IMR-90 (cell line): ENCODE measurements around the gene CFAP52. TPM values are rescaled to one million over a fixed set of nuclear protein-coding genes. Genes with fewer than 3 reads are reported as not detected.

Source experiments
- ATAC-seq: fragments of 200-7000 bp; cut with Tn5 transposase; 2 replicates; pipeline ENCODE4 v1.9.1; 2020; ENCODE audit warnings: low read depth, mild to moderate bottlenecking, moderate library complexity
- BruUV-seq: library from RNA; stranded (reverse); fragments of 400-500 nt; replicated peaks from 2 replicates; lab custom pipeline; 2021; lab: Mats Ljungman, UMichigan
- CTCF ChIA-PET: fragments of 300-600 bp; formaldehyde crosslinking; extraction: SDS; loops from one replicate; lab custom pipeline; 2021; ENCODE audit warnings: antibody characterized with exemption; lab: Yijun Ruan, JAX
- POLR2A ChIA-PET: fragments of 300-600 bp; sonication (Branson Sonifier 250); formaldehyde crosslinking; loops from one replicate; lab custom pipeline; 2022; ENCODE audit warnings: antibody characterized with exemption; ENCODE audit not compliant: unreplicated experiment; lab: Charles Lee
- DNase-seq: peaks from one replicate; pipeline ENCODE4 v3.0.0; 2013
- H2AFZ ChIP-seq: replicated peaks from 2 replicates; pipeline ENCODE3; 2013; ENCODE audit warnings: low read length, mild to moderate bottlenecking; ENCODE audit not compliant: poor library complexity
- H2AK5ac ChIP-seq: 2 replicates; pipeline ENCODE4 v1.6.1; 2013; ENCODE audit warnings: low read depth, low read length, inconsistent platforms
- H2AK9ac ChIP-seq: replicated peaks from 2 replicates; pipeline ENCODE3; 2013; ENCODE audit warnings: mild to moderate bottlenecking, low read depth, low read length, moderate library complexity; ENCODE audit not compliant: poor library complexity
- H2BK120ac ChIP-seq: 2 replicates; pipeline ENCODE4 v1.6.1; 2013; ENCODE audit warnings: low read depth, low read length, inconsistent platforms
- H2BK15ac ChIP-seq: 3 replicates; pipeline ENCODE4 v1.6.1; 2013; ENCODE audit warnings: low read depth, low read length, inconsistent platforms
- H2BK20ac ChIP-seq: 2 replicates; pipeline ENCODE4 v1.6.1; 2013; ENCODE audit warnings: low read depth, mild to moderate bottlenecking, inconsistent platforms, low read length, moderate library complexity
- H2BK5ac ChIP-seq: 2 replicates; pipeline ENCODE4 v1.6.1; 2013; ENCODE audit warnings: mild to moderate bottlenecking, low read depth, low read length, inconsistent platforms; ENCODE audit not compliant: poor library complexity, severe bottlenecking
- H3K14ac ChIP-seq: replicated peaks from 2 replicates; pipeline ENCODE4 v1.6.1; 2013; ENCODE audit warnings: low read depth, low read length, inconsistent platforms
- H3K18ac ChIP-seq: 2 replicates; pipeline ENCODE4 v1.6.1; 2013; ENCODE audit warnings: low read depth, low read length, control low read depth
- H3K23ac ChIP-seq: 2 replicates; pipeline ENCODE4 v1.6.1; 2013; ENCODE audit warnings: low read depth, low read length, inconsistent platforms
- H3K27ac ChIP-seq: 2 replicates; pipeline ENCODE4 v1.5.1; 2013; ENCODE audit warnings: mild to moderate bottlenecking, control low read depth, low read length; ENCODE audit not compliant: insufficient read depth
- H3K27me3 ChIP-seq: 2 replicates; pipeline ENCODE4 v1.6.1; 2013; ENCODE audit warnings: low read length; ENCODE audit not compliant: control insufficient read depth, insufficient read depth
- H3K36me3 ChIP-seq: 2 replicates; pipeline ENCODE4 v1.6.1; 2013; ENCODE audit warnings: low read length, mixed read lengths; ENCODE audit not compliant: control insufficient read depth, insufficient read depth
- H3K4ac ChIP-seq: 2 replicates; pipeline ENCODE4 v1.6.1; 2013; ENCODE audit warnings: low read depth, low read length, inconsistent platforms
- H3K4me1 ChIP-seq: 2 replicates; pipeline ENCODE4 v1.6.1; 2013; ENCODE audit warnings: low read length, mixed read lengths; ENCODE audit not compliant: control insufficient read depth, insufficient read depth
- H3K4me2 ChIP-seq: 2 replicates; pipeline ENCODE4 v1.6.1; 2013; ENCODE audit warnings: low read depth, mild to moderate bottlenecking, control low read depth, low read length, moderate library complexity
- H3K4me3 ChIP-seq: 2 replicates; pipeline ENCODE4 v1.5.1; 2013; ENCODE audit warnings: low read depth, mild to moderate bottlenecking, control low read depth, low read length, moderate library complexity; ENCODE audit not compliant: insufficient read depth
- H3K56ac ChIP-seq: 2 replicates; pipeline ENCODE4 v1.6.1; 2013; ENCODE audit warnings: low read length, inconsistent platforms; ENCODE audit not compliant: insufficient read depth; ENCODE audit errors: extremely low read depth
- H3K79me1 ChIP-seq, 2 experiments: 2 replicates each; pipeline ENCODE4 v1.6.1; 2013; ENCODE audit warnings: low read length in 2 of 2, inconsistent platforms in 1 of 2, low read depth in 1 of 2
- H3K9ac ChIP-seq: 2 replicates; pipeline ENCODE4 v1.6.1; 2013; ENCODE audit warnings: low read depth, low read length, control low read depth
- H3K9me1 ChIP-seq: 2 replicates; pipeline ENCODE4 v1.6.1; 2013; ENCODE audit warnings: low read length, inconsistent platforms; ENCODE audit not compliant: insufficient read depth
- H3K9me3 ChIP-seq: 2 replicates; pipeline ENCODE4 v1.6.1; 2013; ENCODE audit warnings: low read length; ENCODE audit not compliant: control insufficient read depth, insufficient read depth
- H4K20me1 ChIP-seq: 2 replicates; pipeline ENCODE4 v1.6.1; 2013; ENCODE audit warnings: low read length, inconsistent platforms; ENCODE audit not compliant: insufficient read depth
- H4K5ac ChIP-seq: 2 replicates; pipeline ENCODE4 v1.6.1; 2013; ENCODE audit warnings: mild to moderate bottlenecking, low read depth, low read length, control low read depth
- H4K8ac ChIP-seq, 2 experiments: 2 replicates each; pipeline ENCODE4 v1.6.1; 2013; ENCODE audit warnings: low read depth in 2 of 2, low read length in 2 of 2, control low read depth in 1 of 2, inconsistent platforms in 1 of 2
- H4K91ac ChIP-seq: 2 replicates; pipeline ENCODE4 v1.6.1; 2013; ENCODE audit warnings: low read depth, low read length, inconsistent platforms; ENCODE audit not compliant: insufficient read depth
- BHLHE40 ChIP-seq: fragments of 150-350 bp; IDR thresholded peaks from 2 replicates; pipeline ENCODE4 v1.6.1; 2016; ENCODE audit warnings: mild to moderate bottlenecking, low read depth, low read length
- CHD1 ChIP-seq: IDR thresholded peaks from 2 replicates; pipeline ENCODE4 v1.6.1; 2012; ENCODE audit warnings: low read depth, low read length, improper control_type of control experiment
- FOS ChIP-seq: fragments of 150-350 bp; IDR thresholded peaks from 2 replicates; pipeline ENCODE4 v1.6.1; 2016; ENCODE audit warnings: low read depth, low read length
- MAFK ChIP-seq: IDR thresholded peaks from 2 replicates; pipeline ENCODE4 v1.6.1; 2012; ENCODE audit warnings: low read depth, low read length, improper control_type of control experiment
- MAZ ChIP-seq: IDR thresholded peaks from 2 replicates; pipeline ENCODE4 v1.6.1; 2012; ENCODE audit warnings: low read depth, mild to moderate bottlenecking, low read length, improper control_type of control experiment, moderate library complexity, borderline replicate concordance
- MXI1 ChIP-seq: IDR thresholded peaks from 2 replicates; pipeline ENCODE4 v1.6.1; 2012; ENCODE audit warnings: low read depth, mild to moderate bottlenecking, low read length, moderate library complexity, borderline replicate concordance
- NFE2L2 ChIP-seq: fragments of 150-350 bp; IDR thresholded peaks from 2 replicates; pipeline ENCODE4 v1.6.1; 2016; ENCODE audit warnings: low read depth, mild to moderate bottlenecking, low read length
- POLR2A ChIP-seq: IDR thresholded peaks from 2 replicates; pipeline ENCODE4 v1.6.1; 2012; ENCODE audit warnings: mild to moderate bottlenecking, low read depth, low read length
- RAD21 ChIP-seq: IDR thresholded peaks from 2 replicates; pipeline ENCODE4 v1.6.1; 2012; ENCODE audit warnings: low read length, improper control_type of control experiment
- RCOR1 ChIP-seq: IDR thresholded peaks from 2 replicates; pipeline ENCODE4 v1.6.1; 2012; ENCODE audit warnings: mild to moderate bottlenecking, low read length, improper control_type of control experiment; ENCODE audit not compliant: insufficient replicate concordance
- RFX5 ChIP-seq: IDR thresholded peaks from 2 replicates; pipeline ENCODE4 v1.8.0; 2012; ENCODE audit warnings: low read depth, mild to moderate bottlenecking, low read length, moderate library complexity
- SMC3 ChIP-seq: fragments of 150-350 bp; IDR thresholded peaks from 2 replicates; pipeline ENCODE4 v1.6.1; 2016; ENCODE audit warnings: low read depth, mild to moderate bottlenecking, antibody characterized with exemption, low read length, moderate library complexity
- WGBS, 2 experiments: methylation state at CpG; one replicate each; pipeline versions ENCODE4 v1.1.5 to v1.1.7; 2013; ENCODE audit warnings: missing lambda C conversion rate in 2 of 2; ENCODE audit not compliant: insufficient read length in 1 of 2; ENCODE audit errors: extremely low coverage in 2 of 2; 5-methylcytosine and 5-hydroxymethylcytosine counted together
- dilution Hi-C: fragments of 300-500 bp; cut with HindIII; formaldehyde crosslinking; loops from one replicate; pipeline ENCODE4 v1.14.3; 2018; ENCODE audit warnings: low sequenced_read_pairs; ENCODE audit not compliant: unreplicated experiment
- in situ Hi-C: fragments of 300-500 bp; cut with MboI; formaldehyde crosslinking; loops from 3 replicates; pipeline ENCODE4 v1.14.3; 2019; ENCODE audit warnings: low sequenced_read_pairs, inconsistent platforms, mixed read lengths
- intact Hi-C: fragments of 100-400 bp; cut with micrococcal nuclease; formaldehyde crosslinking; loops from 2 replicates; pipeline ENCODE4 v1.10.0; 2022
- polyA plus RNA-seq, 3 experiments: library from polyadenylated mRNA; depleted of rRNA; stranded (reverse); fragments of >200 nt; gene quantifications; 2 replicates each; pipeline ENCODE4 v1.2.3, GENCODE V29; 2012; ENCODE audit warnings: low replicate concordance in 1 of 3
- total RNA-seq: library from RNA; depleted of rRNA; stranded (reverse); fragments of >200 nt; gene quantifications from 2 replicates; pipeline ENCODE4 v1.2.3, GENCODE V29; 2012
- TF ChIP-seq, protein P1 (sequence below): conservative IDR thresholded peaks from 2 replicates; pipeline ENCODE4 v1.5.1; 2012; ENCODE audit warnings: mild to moderate bottlenecking, low read depth, low read length, improper control_type of control experiment
- TF ChIP-seq, protein P2 (sequence below): fragments of 150-350 bp; IDR thresholded peaks from 2 replicates; pipeline ENCODE4 v1.6.1; 2017; ENCODE audit warnings: mild to moderate bottlenecking, antibody characterized with exemption, low read length, low read depth

CFAP52 gene
- total and polyA plus RNA-seq, 2 of the 4 experiments (the other 2 are of a cell fraction), result 0.22 TPM; not detected in 1

DNA sequence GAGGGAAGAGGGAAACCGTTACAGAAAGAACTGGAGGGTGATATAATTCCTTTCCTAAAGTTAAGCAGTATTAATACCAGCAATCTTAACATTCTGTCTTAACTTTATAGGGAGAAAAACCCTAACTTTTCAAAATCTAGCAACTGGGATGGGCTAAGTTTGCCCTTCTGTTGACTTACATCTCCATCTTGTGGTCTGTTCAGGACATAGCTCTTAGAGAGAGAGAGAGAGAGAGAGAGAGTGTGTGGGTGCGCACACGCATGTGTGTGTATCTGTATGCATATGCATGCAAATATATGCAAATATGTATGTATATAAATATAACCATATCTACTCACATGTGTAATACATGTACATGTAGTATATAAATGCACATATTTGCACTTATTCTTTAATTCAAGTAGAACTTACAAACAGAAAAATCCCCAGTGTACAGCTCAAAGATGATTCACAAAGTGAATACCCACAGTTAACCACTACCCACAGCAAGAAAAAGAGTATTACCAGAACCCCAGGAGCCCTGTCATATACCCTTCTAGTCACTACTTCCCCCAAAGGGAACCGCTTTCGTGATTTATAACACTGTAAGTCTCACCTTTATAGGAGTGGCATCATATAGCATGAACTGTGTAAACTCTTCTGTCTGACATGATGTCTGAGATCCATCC lies 47.3 kb upstream of the CFAP52 start:
- no peak overlapping the region for H3K4ac ChIP-seq
- no peak overlapping the region for H3K4me2 ChIP-seq
- no peaks in the 10 kb centered on the region for H3K4me1 ChIP-seq
- no peak overlapping the region for H2BK20ac ChIP-seq
- no peak overlapping the region for H2AK9ac ChIP-seq
- no peak overlapping the region for H3K4me3 ChIP-seq
- H4K91ac ChIP-seq, result no peak overlapping the region
- no peak overlapping the region for H2AFZ ChIP-seq
- H3K36me3 ChIP-seq, result no peaks in the 10 kb centered on the region
- no peaks in the 10 kb centered on the region for H4K20me1 ChIP-seq
- ATAC-seq (peak; percentile 88), DNase-seq (peak; percentile 56)
- intact Hi-C loops, result loop anchor here (1.0 to 10.0 kb wide), 3 partner anchors 538 to 744 kb away; no protein-coding TSS in a partner anchor
- no peak overlapping the region for H3K56ac ChIP-seq
- peak; percentile 82 for TF ChIP-seq RAD21
- TF ChIP-seq RCOR1, result no peak
- TF ChIP-seq RFX5, result no peak
- TF ChIP-seq FOS, result no peak
- peak; percentile 63 for TF ChIP-seq SMC3
- TF ChIP-seq, protein P1, sequence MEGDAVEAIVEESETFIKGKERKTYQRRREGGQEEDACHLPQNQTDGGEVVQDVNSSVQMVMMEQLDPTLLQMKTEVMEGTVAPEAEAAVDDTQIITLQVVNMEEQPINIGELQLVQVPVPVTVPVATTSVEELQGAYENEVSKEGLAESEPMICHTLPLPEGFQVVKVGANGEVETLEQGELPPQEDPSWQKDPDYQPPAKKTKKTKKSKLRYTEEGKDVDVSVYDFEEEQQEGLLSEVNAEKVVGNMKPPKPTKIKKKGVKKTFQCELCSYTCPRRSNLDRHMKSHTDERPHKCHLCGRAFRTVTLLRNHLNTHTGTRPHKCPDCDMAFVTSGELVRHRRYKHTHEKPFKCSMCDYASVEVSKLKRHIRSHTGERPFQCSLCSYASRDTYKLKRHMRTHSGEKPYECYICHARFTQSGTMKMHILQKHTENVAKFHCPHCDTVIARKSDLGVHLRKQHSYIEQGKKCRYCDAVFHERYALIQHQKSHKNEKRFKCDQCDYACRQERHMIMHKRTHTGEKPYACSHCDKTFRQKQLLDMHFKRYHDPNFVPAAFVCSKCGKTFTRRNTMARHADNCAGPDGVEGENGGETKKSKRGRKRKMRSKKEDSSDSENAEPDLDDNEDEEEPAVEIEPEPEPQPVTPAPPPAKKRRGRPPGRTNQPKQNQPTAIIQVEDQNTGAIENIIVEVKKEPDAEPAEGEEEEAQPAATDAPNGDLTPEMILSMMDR, result peak; percentile 74
- no peak for TF ChIP-seq CHD1
- TF ChIP-seq POLR2A, result no peak
- no peak for TF ChIP-seq MAZ
- TF ChIP-seq MAFK, result no peak
- TF ChIP-seq, protein P2, sequence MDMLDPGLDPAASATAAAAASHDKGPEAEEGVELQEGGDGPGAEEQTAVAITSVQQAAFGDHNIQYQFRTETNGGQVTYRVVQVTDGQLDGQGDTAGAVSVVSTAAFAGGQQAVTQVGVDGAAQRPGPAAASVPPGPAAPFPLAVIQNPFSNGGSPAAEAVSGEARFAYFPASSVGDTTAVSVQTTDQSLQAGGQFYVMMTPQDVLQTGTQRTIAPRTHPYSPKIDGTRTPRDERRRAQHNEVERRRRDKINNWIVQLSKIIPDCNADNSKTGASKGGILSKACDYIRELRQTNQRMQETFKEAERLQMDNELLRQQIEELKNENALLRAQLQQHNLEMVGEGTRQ, result no peak
- TF ChIP-seq MXI1, result no peak
- no peak for TF ChIP-seq NFE2L2
- TF ChIP-seq BHLHE40, result no peak
- H2BK120ac ChIP-seq, result no peak overlapping the region
- H3K27me3 ChIP-seq, result no peaks in the 10 kb centered on the region
- no peak overlapping the region for H3K9ac ChIP-seq
- dilution Hi-C loops, result no loop called here
- ChIA-PET CTCF (interaction anchor here (1.0 kb wide), 1 partner anchor 9 kb away, joined by 4 read pairs; no protein-coding TSS in a partner anchor), POLR2A (interaction anchor here (0.6 kb wide), 1 partner anchor 20 kb away, joined by 4 read pairs; no protein-coding TSS in a partner anchor)
- no peaks in the 10 kb centered on the region for H3K9me3 ChIP-seq
- in situ Hi-C loops, result loop anchor here (5.0 to 25.0 kb wide), 2 partner anchors 542 to 742 kb away; partner anchors contain the start of gene MFSD6L
- no TSS peak for BruUV-seq
- no peak overlapping the region for H2BK15ac ChIP-seq
- H3K79me1 ChIP-seq, result no peaks in the 10 kb centered on the region; a peak in 1 of 4 replicates
- H3K23ac ChIP-seq, result no peak overlapping the region
- H2AK5ac ChIP-seq, result no peak overlapping the region
- H3K27ac ChIP-seq, result no peak overlapping the region
- no CpG with 5 or more reads among the region's 5 CpGs for WGBS, 2 experiments
- H3K9me1 ChIP-seq, result no peaks in the 10 kb centered on the region
- no peak overlapping the region for H2BK5ac ChIP-seq
- no peak overlapping the region for H4K5ac ChIP-seq
- H3K14ac ChIP-seq, result no peak overlapping the region
- H3K18ac ChIP-seq, result no peak overlapping the region
- no peak overlapping the region for H4K8ac ChIP-seq
